Keratinocyte (primary cell): ENCODE data around the gene DNASE1L2.

Source experiments
- EZH2 ChIP-seq: IDR thresholded peaks from one replicate; pipeline ENCODE4 v1.6.1; 2012; ENCODE audit warnings: inconsistent platforms, mild to moderate bottlenecking, low read length, moderate library complexity
- TF ChIP-seq, protein P1 (sequence below), 3 experiments: IDR thresholded peaks in 1 of 3; conservative IDR thresholded peaks in 1 of 3; optimal IDR thresholded peaks in 1 of 3; 2 replicates in 2 of 3; 3 replicates in 1 of 3; pipeline versions ENCODE3 to v1.5.1; 2011; ENCODE audit warnings: low read length in 3 of 3, mild to moderate bottlenecking in 3 of 3, moderate library complexity in 2 of 3, control low read depth in 1 of 3, inconsistent platforms in 1 of 3; ENCODE audit not compliant: insufficient read depth in 2 of 3; ENCODE audit errors: extremely low read depth in 1 of 3

DNA sequence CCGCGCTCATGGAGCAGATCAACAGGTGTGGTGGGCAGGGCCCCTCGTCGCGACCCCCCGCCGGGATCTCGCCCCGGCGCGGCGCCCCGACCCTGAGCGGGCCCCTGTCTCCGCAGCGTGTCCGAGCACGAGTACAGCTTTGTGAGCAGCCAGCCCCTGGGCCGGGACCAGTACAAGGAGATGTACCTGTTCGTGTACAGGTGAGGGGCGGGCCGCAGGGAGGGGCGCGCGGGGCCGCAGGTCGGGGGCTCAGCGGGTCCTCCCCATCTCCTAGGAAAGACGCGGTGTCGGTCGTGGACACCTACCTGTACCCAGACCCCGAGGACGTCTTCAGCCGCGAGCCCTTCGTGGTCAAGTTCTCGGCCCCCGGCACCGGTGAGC, 848 bp downstream of the DNASE1L2 start:
- TF ChIP-seq, protein P1, sequence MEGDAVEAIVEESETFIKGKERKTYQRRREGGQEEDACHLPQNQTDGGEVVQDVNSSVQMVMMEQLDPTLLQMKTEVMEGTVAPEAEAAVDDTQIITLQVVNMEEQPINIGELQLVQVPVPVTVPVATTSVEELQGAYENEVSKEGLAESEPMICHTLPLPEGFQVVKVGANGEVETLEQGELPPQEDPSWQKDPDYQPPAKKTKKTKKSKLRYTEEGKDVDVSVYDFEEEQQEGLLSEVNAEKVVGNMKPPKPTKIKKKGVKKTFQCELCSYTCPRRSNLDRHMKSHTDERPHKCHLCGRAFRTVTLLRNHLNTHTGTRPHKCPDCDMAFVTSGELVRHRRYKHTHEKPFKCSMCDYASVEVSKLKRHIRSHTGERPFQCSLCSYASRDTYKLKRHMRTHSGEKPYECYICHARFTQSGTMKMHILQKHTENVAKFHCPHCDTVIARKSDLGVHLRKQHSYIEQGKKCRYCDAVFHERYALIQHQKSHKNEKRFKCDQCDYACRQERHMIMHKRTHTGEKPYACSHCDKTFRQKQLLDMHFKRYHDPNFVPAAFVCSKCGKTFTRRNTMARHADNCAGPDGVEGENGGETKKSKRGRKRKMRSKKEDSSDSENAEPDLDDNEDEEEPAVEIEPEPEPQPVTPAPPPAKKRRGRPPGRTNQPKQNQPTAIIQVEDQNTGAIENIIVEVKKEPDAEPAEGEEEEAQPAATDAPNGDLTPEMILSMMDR (optimal IDR thresholded peaks at IDR 0.05 in 1 of 3, IDR thresholded peaks at IDR 0.05 in 1 of 3, conservative IDR thresholded peaks at IDR 0.05 in 1 of 3; ENCODE audit: extremely low read depth in 1 of 3, insufficient read depth in 2 of 3, low read length in 3 of 3): no peak
- TF ChIP-seq EZH2: no peak
